Keratinocyte (primary cell): Measurements from ENCODE around the gene LDLRAD2.
"Not testable (repeated sequence)": the region's sequence is repeated elsewhere in the genome, so short reads cannot be mapped to it uniquely, and the experiment has no call there.

ENCODE experiments used
- EZH2 ChIP-seq: IDR thresholded peaks from one replicate; pipeline ENCODE4 v1.6.1; 2012; ENCODE audit warnings: inconsistent platforms, mild to moderate bottlenecking, low read length, moderate library complexity
- TF ChIP-seq, protein P1 (sequence below), 3 experiments: IDR thresholded peaks in 1 of 3; conservative IDR thresholded peaks in 1 of 3; optimal IDR thresholded peaks in 1 of 3; 2 replicates in 2 of 3; 3 replicates in 1 of 3; pipeline versions ENCODE3 to v1.5.1; 2011; ENCODE audit warnings: low read length in 3 of 3, mild to moderate bottlenecking in 3 of 3, moderate library complexity in 2 of 3, control low read depth in 1 of 3, inconsistent platforms in 1 of 3; ENCODE audit not compliant: insufficient read depth in 2 of 3; ENCODE audit errors: extremely low read depth in 1 of 3

DNA sequence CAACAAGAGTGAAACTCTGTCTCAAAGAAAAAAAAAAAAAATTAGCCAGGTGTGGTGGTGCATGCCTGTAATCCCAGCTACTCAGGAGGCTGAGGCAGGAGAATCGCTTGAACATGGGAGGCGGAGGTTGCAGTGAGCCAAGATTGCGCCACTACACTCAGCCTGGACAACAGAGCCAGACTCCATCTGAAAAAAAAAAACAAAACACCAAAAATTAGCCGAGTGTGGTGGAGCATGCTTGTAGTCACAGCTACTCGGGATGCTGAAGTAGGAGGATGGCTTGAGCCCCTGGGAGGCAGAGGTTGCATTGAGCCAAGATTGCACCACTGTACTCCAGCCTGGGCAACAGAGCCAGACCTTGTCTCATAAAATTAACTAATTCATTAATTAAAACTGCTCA, 35.1 kb upstream of the LDLRAD2 start:
- TF ChIP-seq, protein P1, sequence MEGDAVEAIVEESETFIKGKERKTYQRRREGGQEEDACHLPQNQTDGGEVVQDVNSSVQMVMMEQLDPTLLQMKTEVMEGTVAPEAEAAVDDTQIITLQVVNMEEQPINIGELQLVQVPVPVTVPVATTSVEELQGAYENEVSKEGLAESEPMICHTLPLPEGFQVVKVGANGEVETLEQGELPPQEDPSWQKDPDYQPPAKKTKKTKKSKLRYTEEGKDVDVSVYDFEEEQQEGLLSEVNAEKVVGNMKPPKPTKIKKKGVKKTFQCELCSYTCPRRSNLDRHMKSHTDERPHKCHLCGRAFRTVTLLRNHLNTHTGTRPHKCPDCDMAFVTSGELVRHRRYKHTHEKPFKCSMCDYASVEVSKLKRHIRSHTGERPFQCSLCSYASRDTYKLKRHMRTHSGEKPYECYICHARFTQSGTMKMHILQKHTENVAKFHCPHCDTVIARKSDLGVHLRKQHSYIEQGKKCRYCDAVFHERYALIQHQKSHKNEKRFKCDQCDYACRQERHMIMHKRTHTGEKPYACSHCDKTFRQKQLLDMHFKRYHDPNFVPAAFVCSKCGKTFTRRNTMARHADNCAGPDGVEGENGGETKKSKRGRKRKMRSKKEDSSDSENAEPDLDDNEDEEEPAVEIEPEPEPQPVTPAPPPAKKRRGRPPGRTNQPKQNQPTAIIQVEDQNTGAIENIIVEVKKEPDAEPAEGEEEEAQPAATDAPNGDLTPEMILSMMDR (optimal IDR thresholded peaks at IDR 0.05 in 1 of 3, IDR thresholded peaks at IDR 0.05 in 1 of 3, conservative IDR thresholded peaks at IDR 0.05 in 1 of 3; ENCODE audit: extremely low read depth in 1 of 3, insufficient read depth in 2 of 3, low read length in 3 of 3) = not testable (repeated sequence)
- not testable (repeated sequence) for TF ChIP-seq EZH2
